ENCODE data around the gene POU2F3. TPM values are rescaled to one million over a fixed set of nuclear protein-coding genes. Genes with fewer than 3 reads are reported as not detected.

The POU2F3 gene
- total and polyA plus RNA-seq, 2 of the 8 experiments (the other 6 are each of a cell fraction or from before 2014, with no cell fraction given), result 1.0 to 2.1 TPM

- H3K4me2 ChIP-seq (ENCODE audit: insufficient read depth in 1 of 2, low read depth in 2 of 2, low read length in 2 of 2), result peak overlapping the region; percentile 93 to 99
- H4K8ac ChIP-seq (ENCODE audit: extremely low read depth, insufficient read depth, low read length), result no peak overlapping the region; the same call in 1 of the 2 replicates
- DNase-seq (ENCODE audit: low read depth in 1 of 2, low spot score in 2 of 2) (no peak), FAIRE-seq (no peak)
- no peaks in the 10 kb centered on the region for H3K9me3 ChIP-seq (ENCODE audit: insufficient read depth in 2 of 2, low read depth in 1 of 2, low read length in 1 of 2)
- no peak overlapping the region for H3K14ac ChIP-seq (ENCODE audit: insufficient read length)
- H3K9ac ChIP-seq (replicated peaks in 1 of 4; ENCODE audit: extremely low read depth in 1 of 4, low read depth in 3 of 4, low read length in 3 of 4), result peak overlapping the region in 1 of 4 experiments; percentile 12; a peak in 1 of 7 replicates
- H2BK120ac ChIP-seq (replicated peaks; ENCODE audit: low read depth, low read length), result no peak overlapping the region
- H3K4me3 ChIP-seq (ENCODE audit: extremely low read depth in 1 of 4, insufficient read depth in 2 of 4, low read depth in 3 of 4, low read length in 4 of 4), result peak overlapping the region; percentile 43 to 68 (median 58); a peak in 7 of 8 replicates
- POLR2A ChIA-PET (ENCODE audit: partially characterized antibody), result interaction anchor here (1.2 kb wide), 1 partner anchor 26 kb away, joined by 3 read pairs; no protein-coding TSS in a partner anchor
- no peak overlapping the region for H3K27ac ChIP-seq (ENCODE audit: low read depth, low read length)
- H3K79me1 ChIP-seq (ENCODE audit: low read depth, low read length), result no peaks in the 10 kb centered on the region
- peak overlapping the region; percentile 52; the same call in 1 of the 2 replicates for H2BK5ac ChIP-seq (ENCODE audit: low read depth, low read length)
- H4K5ac ChIP-seq (ENCODE audit: insufficient read length, low read depth, low read length), result no peak overlapping the region
- H3K79me2 ChIP-seq (ENCODE audit: control insufficient read depth in 1 of 2, insufficient read depth in 2 of 2, low read length in 2 of 2), result no peaks in the 10 kb centered on the region
- H3K23me2 ChIP-seq (ENCODE audit: low read depth, low read length), result peaks cover 6% of the 10 kb centered on the region
- H3K4ac ChIP-seq (replicated peaks; ENCODE audit: insufficient read length, low read depth, low read length), result no peak overlapping the region
- peaks cover 60 to 90% (median 83%) of the 10 kb centered on the region in 4 experiments for H3K27me3 ChIP-seq (replicated peaks in 1 of 4; ENCODE audit: control insufficient read depth in 3 of 4, extremely low read depth in 1 of 4, insufficient read depth in 3 of 4, low read length in 3 of 4)
- no peak overlapping the region for H2BK12ac ChIP-seq (ENCODE audit: low read depth, low read length)
- H2BK20ac ChIP-seq (ENCODE audit: low read length), result no peak overlapping the region
- peak overlapping the region; percentile 88; the same call in 1 of the 2 replicates for H2BK15ac ChIP-seq (ENCODE audit: low read length)
- H3K18ac ChIP-seq (ENCODE audit: extremely low read depth, low read length), result peak overlapping the region; percentile 78
- no peak overlapping the region for H2AK5ac ChIP-seq (ENCODE audit: low read depth, low read length)
- H3K56ac ChIP-seq (replicated peaks; ENCODE audit: insufficient read length, low read depth, low read length), result no peak overlapping the region
- no peak overlapping the region for H4K91ac ChIP-seq (replicated peaks; ENCODE audit: insufficient read length, low read length)
- H3K36me3 ChIP-seq (ENCODE audit: control insufficient read depth in 2 of 4, insufficient read depth in 4 of 4, low read length in 3 of 4), result no peaks in the 10 kb centered on the region
- CTCF ChIA-PET (ENCODE audit: partially characterized antibody), result interaction anchor here (2.0 to 11.9 kb wide), 4 partner anchors 20 to 93 kb away, joined by 5 to 207 read pairs (median 14); no protein-coding TSS in a partner anchor
- peaks cover 4 to 12% (median 8%) of the 10 kb centered on the region in 4 experiments for H3K4me1 ChIP-seq (replicated peaks in 1 of 4; ENCODE audit: control insufficient read depth in 3 of 4, insufficient read depth in 4 of 4, low read length in 3 of 4)
- H4K20me1 ChIP-seq (replicated peaks in 1 of 2; ENCODE audit: control insufficient read depth in 1 of 2, insufficient read depth in 2 of 2, low read length in 2 of 2), result peaks cover 5 to 9% of the 10 kb centered on the region in 2 experiments
- 17% methylated on average over 25 of the region's 26 CpGs; no CpG with 5 or more reads in 1 of the 2 experiments for WGBS, 2 experiments (ENCODE audit: extremely low coverage in 1 of 2, insufficient coverage in 1 of 2, insufficient read length in 1 of 2, insufficient replicate concordance in 2 of 2, low coverage in 1 of 2, low lambda C conversion rate in 2 of 2, missing lambda C conversion rate in 1 of 2)
- H2AFZ ChIP-seq (ENCODE audit: low read length), result 0 out of 2 replicates have a peak overlapping the region, but pooled peaks have one; percentile 84
- no peak overlapping the region for H3K23ac ChIP-seq (ENCODE audit: insufficient read length)
- no peak for TF ChIP-seq TBP (IDR thresholded peaks at IDR 0.05; ENCODE audit: low read depth, low read length)
- no peak for TF ChIP-seq MAFK (IDR thresholded peaks at IDR 0.05; ENCODE audit: low read depth, low read length)
- TF ChIP-seq CHD1 (IDR thresholded peaks at IDR 0.05; ENCODE audit: low read depth, low read length), result no peak
- no peak for TF ChIP-seq EP300 (IDR thresholded peaks at IDR 0.05; ENCODE audit: borderline replicate concordance in 1 of 2, low read depth in 2 of 2, low read length in 2 of 2)
- TF ChIP-seq SUZ12 (IDR thresholded peaks at IDR 0.05; ENCODE audit: low read length), result peak; percentile 71
- TF ChIP-seq POLR2AphosphoS5 (IDR thresholded peaks at IDR 0.05; ENCODE audit: low read depth, low read length), result no peak
- no peak for TF ChIP-seq RAD21 (IDR thresholded peaks at IDR 0.05 in 1 of 2, conservative IDR thresholded peaks at IDR 0.05 in 1 of 2; ENCODE audit: low read depth in 2 of 2, low read length in 2 of 2)
- no peak for TF ChIP-seq SRF (IDR thresholded peaks at IDR 0.05; ENCODE audit: low read depth, low read length)
- peak; percentile 68 for TF ChIP-seq EZH2 (IDR thresholded peaks at IDR 0.05; ENCODE audit: low read depth, low read length, severe bottlenecking)
- TF ChIP-seq RNF2 (IDR thresholded peaks at IDR 0.05; ENCODE audit: borderline replicate concordance, low read depth, low read length, missing control alignments, poor library complexity, severe bottlenecking), result peak; percentile 39
Measured at GRCh38 chr11:120209746-120210625, 30.0 kb upstream of the POU2F3 start.
